NCI-H748 (cell line): ENCODE results near the gene ALDH1A1.
"Not testable (repeated sequence)": the region's sequence is repeated elsewhere in the genome, so short reads cannot be mapped to it uniquely, and the experiment has no call there.

Source experiments
- DNase-seq: peaks from one replicate; lab custom pipeline; 2025; ENCODE audit not compliant: unreplicated experiment; lab: John Stamatoyannopoulos, UW

Gene ALDH1A1

GRCh38 chr9:72862788-72863187, 90.1 kb downstream of the ALDH1A1 start:
- DNase-seq: not testable (repeated sequence)

GRCh38 chr9:72858089-72858912, 94.6 kb downstream of the ALDH1A1 start:
- DNase-seq: no peak

GRCh38 chr9:72857624-72857996, 95.2 kb downstream of the ALDH1A1 start:
- no peak for DNase-seq

GRCh38 chr9:72856972-72857623, 95.8 kb downstream of the ALDH1A1 start:
- DNase-seq: peak; percentile 66

GRCh38 chr9:72855890-72856523, 96.8 kb downstream of the ALDH1A1 start:
- no peak for DNase-seq

- no peak for DNase-seq
Observed at GRCh38 chr9:72855321-72855720, 97.5 kb downstream of the ALDH1A1 start.
